HCT116 (cell line): Measurements from ENCODE around the gene CLRN3. TPM values are rescaled to one million over a fixed set of nuclear protein-coding genes. Genes with fewer than 3 reads are reported as not detected.

Experiments
- ATAC-seq: fragments of 200-7000 bp; cut with Tn5 transposase; 2 replicates; pipeline ENCODE4 v1.9.1; 2020; ENCODE audit warnings: mild to moderate bottlenecking, moderate library complexity
- BruUV-seq: library from RNA; stranded (reverse); fragments of 400-500 nt; replicated peaks from 2 replicates; lab custom pipeline; 2021; lab: Mats Ljungman, UMichigan
- CTCF ChIA-PET: fragments of 300-600 bp; sonication (Branson Sonifier 250); formaldehyde crosslinking; loops from one replicate; lab custom pipeline; 2021; ENCODE audit warnings: antibody characterized with exemption; lab: Charles Lee
- POLR2A ChIA-PET: fragments of 300-600, 350-600 bp; sonication (Branson Sonifier 250); formaldehyde crosslinking; loops from one replicate; lab custom pipeline; 2021; ENCODE audit warnings: antibody characterized with exemption; lab: Charles Lee
- RAD21 ChIA-PET, 2 experiments: fragments of 300-600 bp; sonication (Branson Sonifier 250); formaldehyde crosslinking; loops; one replicate each; lab custom pipeline; 2023; ENCODE audit warnings: low total read pairs in 2 of 2; ENCODE audit not compliant: uncharacterized antibody in 2 of 2, unreplicated experiment in 2 of 2, low non-redundant PET in 1 of 2; lab: Charles Lee
- DNase-seq: peaks from one replicate; pipeline ENCODE4 v3.0.0-alpha.2; 2010; ENCODE audit warnings: low read depth, low spot score
- H2AFZ ChIP-seq: fragments of 200-600 bp; shearing (Covaris generic), sonication (generic); 2 replicates; pipeline ENCODE4 v1.6.1; 2017; ENCODE audit warnings: low read depth, mixed run types, mixed read lengths, antibody characterized with exemption, low read length; ENCODE audit not compliant: poor library complexity, severe bottlenecking
- H3K27ac ChIP-seq: 2 replicates; pipeline ENCODE4 v1.5.1; 2012; ENCODE audit warnings: low read depth, low read length
- H3K27me3 ChIP-seq: fragments of 200-600 bp; sonication (generic); 2 replicates; pipeline ENCODE4 v1.6.1; 2016; ENCODE audit warnings: mixed run types, low read length, mixed read lengths; ENCODE audit not compliant: insufficient read depth
- H3K36me3 ChIP-seq, 2 experiments: fragments of 200-500 bp in 1 of 2; fragments of 200-600 bp in 1 of 2; sonication (Bioruptor generic) in 1 of 2; sonication (generic) in 1 of 2; 2 replicates each; pipeline versions ENCODE4 v1.5.1 to v1.6.1; 2014 to 2016; ENCODE audit warnings: low read length in 2 of 2, inconsistent platforms in 1 of 2, mixed read lengths in 1 of 2, mixed run types in 1 of 2; ENCODE audit not compliant: insufficient read depth in 2 of 2, control insufficient read depth in 1 of 2
- H3K4me1 ChIP-seq, 2 experiments: fragments of 200-600 bp in 1 of 2; sonication (generic) in 1 of 2; 2 replicates each; pipeline versions ENCODE4 v1.5.1 to v1.6.1; 2012 to 2017; ENCODE audit warnings: low read length in 2 of 2, inconsistent platforms in 1 of 2, mild to moderate bottlenecking in 1 of 2, mixed read lengths in 1 of 2, mixed run types in 1 of 2, moderate library complexity in 1 of 2; ENCODE audit not compliant: insufficient read depth in 2 of 2, control insufficient read depth in 1 of 2
- H3K4me2 ChIP-seq: fragments of 200-600 bp; sonication (generic); 2 replicates; pipeline ENCODE4 v1.6.1; 2017; ENCODE audit warnings: mixed run types, low read length, mixed read lengths
- H3K4me3 ChIP-seq, 2 experiments: fragments of 200-600 bp in 1 of 2; sonication (generic) in 1 of 2; replicated peaks in 1 of 2; 2 replicates each; pipeline ENCODE4 v1.5.1; 2011 to 2016; ENCODE audit warnings: low read length in 2 of 2, control low read depth in 1 of 2, low read depth in 1 of 2, mild to moderate bottlenecking in 1 of 2, mixed read lengths in 1 of 2, mixed run types in 1 of 2
- H3K79me2 ChIP-seq: fragments of 200-600 bp; sonication (generic); 2 replicates; pipeline ENCODE4 v1.6.1; 2017; ENCODE audit warnings: mild to moderate bottlenecking, mixed run types, low read length, moderate library complexity, mixed read lengths; ENCODE audit not compliant: insufficient read depth
- H3K9ac ChIP-seq: fragments of 200-600 bp; sonication (generic); 2 replicates; pipeline ENCODE4 v1.6.1; 2016; ENCODE audit warnings: low read length, mixed read lengths
- H3K9me2 ChIP-seq: fragments of 200-600 bp; sonication (generic), shearing (Covaris generic); 2 replicates; pipeline ENCODE4 v1.6.1; 2017; ENCODE audit warnings: mixed run types, mild to moderate bottlenecking, moderate library complexity; ENCODE audit not compliant: insufficient read depth
- H3K9me3 ChIP-seq, 2 experiments: fragments of 200-500 bp in 1 of 2; fragments of 200-600 bp in 1 of 2; sonication (Bioruptor generic) in 1 of 2; sonication (generic) in 1 of 2; 2 replicates each; pipeline ENCODE4 v1.6.1; 2014 to 2017; ENCODE audit warnings: low read length in 2 of 2, mixed read lengths in 2 of 2, inconsistent platforms in 1 of 2, low read depth in 1 of 2, mild to moderate bottlenecking in 1 of 2, mixed run types in 1 of 2, moderate library complexity in 1 of 2; ENCODE audit not compliant: control insufficient read depth in 1 of 2, insufficient read depth in 1 of 2
- H4K20me1 ChIP-seq: fragments of 200-600 bp; sonication (generic), shearing (Covaris generic); 2 replicates; pipeline ENCODE4 v1.6.1; 2017; ENCODE audit warnings: mixed run types, mild to moderate bottlenecking, moderate library complexity; ENCODE audit not compliant: insufficient read depth
- ATF3 ChIP-seq: IDR thresholded peaks from 2 replicates; pipeline ENCODE4 v1.6.1; 2012
- CBX3 ChIP-seq: IDR thresholded peaks from 2 replicates; pipeline ENCODE4 v1.6.1; 2012; ENCODE audit warnings: low read depth
- CEBPB ChIP-seq: IDR thresholded peaks from 2 replicates; pipeline ENCODE4 v1.6.1; 2012; ENCODE audit warnings: low read depth
- EGR1 ChIP-seq: IDR thresholded peaks from 2 replicates; pipeline ENCODE4 v1.6.1; 2012; ENCODE audit warnings: low read depth
- ELF1 ChIP-seq: IDR thresholded peaks from 2 replicates; pipeline ENCODE4 v1.6.1; 2012; ENCODE audit warnings: low read depth, borderline replicate concordance
- FOSL1 ChIP-seq: IDR thresholded peaks from 2 replicates; pipeline ENCODE4 v1.6.1; 2012; ENCODE audit warnings: low read depth
- POLR2A ChIP-seq: IDR thresholded peaks from 2 replicates; pipeline ENCODE4 v1.7.0; 2011; ENCODE audit warnings: borderline replicate concordance; ENCODE audit not compliant: insufficient read depth, insufficient read length; ENCODE audit errors: extremely low read depth
- RAD21 ChIP-seq: IDR thresholded peaks from 2 replicates; pipeline ENCODE4 v1.6.1; 2012; ENCODE audit warnings: low read depth, mild to moderate bottlenecking
- SIN3A ChIP-seq: IDR thresholded peaks from 2 replicates; pipeline ENCODE4 v1.6.1; 2012; ENCODE audit warnings: low read depth
- SP1 ChIP-seq: IDR thresholded peaks from 2 replicates; pipeline ENCODE4 v1.6.1; 2012; ENCODE audit warnings: low read depth
- TCF7L2 ChIP-seq: IDR thresholded peaks from 2 replicates; pipeline ENCODE4 v1.7.0; 2011; ENCODE audit warnings: borderline replicate concordance, inconsistent platforms; ENCODE audit not compliant: insufficient read depth, insufficient read length; ENCODE audit errors: extremely low read depth
- YY1 ChIP-seq: IDR thresholded peaks from 2 replicates; pipeline ENCODE4 v1.6.1; 2011; ENCODE audit warnings: low read length, low read depth, moderate library complexity, mild to moderate bottlenecking; ENCODE audit not compliant: insufficient replicate concordance; ENCODE audit errors: extremely low read depth
- intact Hi-C: fragments of 100-400 bp; cut with micrococcal nuclease; formaldehyde crosslinking; loops from 2 replicates; pipeline ENCODE4 v1.10.0; 2022
- total RNA-seq: library from RNA; stranded (reverse); gene quantifications from one replicate; pipeline ENCODE4 v1.2.1, GENCODE V29; 2021; ENCODE audit not compliant: unreplicated experiment
- TF ChIP-seq, protein P1 (sequence below), 3 experiments: fragments of 200-600 bp in 1 of 3; sonication (generic) in 1 of 3; IDR thresholded peaks in 2 of 3; conservative IDR thresholded peaks in 1 of 3; 2 replicates each; pipeline ENCODE4 v1.5.1; 2012 to 2017; ENCODE audit warnings: low read depth in 2 of 3, low read length in 2 of 3, antibody characterized with exemption in 1 of 3, borderline replicate concordance in 1 of 3, control low read depth in 1 of 3, mild to moderate bottlenecking in 1 of 3, mixed read lengths in 1 of 3, mixed run types in 1 of 3, moderate library complexity in 1 of 3; ENCODE audit not compliant: insufficient read depth in 1 of 3

The CLRN3 gene
- total RNA-seq, 1 experiment from 2014 or later: 0.39 TPM

- Histone ChIP-seq H3K9me3 (peaks cover 0 to 3% of the 10 kb centered on the region in 2 experiments; a peak in 1 of 4 replicates), H3K4me3 (no peak overlapping the region), H2AFZ (no peak overlapping the region), H3K4me1 (no peaks in the 10 kb centered on the region), H4K20me1 (no peaks in the 10 kb centered on the region), H3K9ac (no peak overlapping the region), H3K27ac (no peak overlapping the region), H3K9me2 (no peaks in the 10 kb centered on the region), H3K79me2 (no peaks in the 10 kb centered on the region), H3K36me3 (no peaks in the 10 kb centered on the region), H3K4me2 (no peak overlapping the region), H3K27me3 (peaks cover 18% of the 10 kb centered on the region; the same call in 1 of the 2 replicates)
- ChIA-PET POLR2A (no interaction called here), RAD21 (no interaction called here), CTCF (no interaction called here)
- no peak for DNase-seq
- intact Hi-C loops: no loop called here
- TF ChIP-seq EGR1 (no peak), CEBPB (no peak), SP1 (no peak), FOSL1 (no peak), TCF7L2 (no peak), ELF1 (no peak), POLR2A (no peak), CBX3 (no peak), RAD21 (no peak), ATF3 (no peak), SIN3A (no peak), YY1 (no peak)
- TF ChIP-seq, protein P1, sequence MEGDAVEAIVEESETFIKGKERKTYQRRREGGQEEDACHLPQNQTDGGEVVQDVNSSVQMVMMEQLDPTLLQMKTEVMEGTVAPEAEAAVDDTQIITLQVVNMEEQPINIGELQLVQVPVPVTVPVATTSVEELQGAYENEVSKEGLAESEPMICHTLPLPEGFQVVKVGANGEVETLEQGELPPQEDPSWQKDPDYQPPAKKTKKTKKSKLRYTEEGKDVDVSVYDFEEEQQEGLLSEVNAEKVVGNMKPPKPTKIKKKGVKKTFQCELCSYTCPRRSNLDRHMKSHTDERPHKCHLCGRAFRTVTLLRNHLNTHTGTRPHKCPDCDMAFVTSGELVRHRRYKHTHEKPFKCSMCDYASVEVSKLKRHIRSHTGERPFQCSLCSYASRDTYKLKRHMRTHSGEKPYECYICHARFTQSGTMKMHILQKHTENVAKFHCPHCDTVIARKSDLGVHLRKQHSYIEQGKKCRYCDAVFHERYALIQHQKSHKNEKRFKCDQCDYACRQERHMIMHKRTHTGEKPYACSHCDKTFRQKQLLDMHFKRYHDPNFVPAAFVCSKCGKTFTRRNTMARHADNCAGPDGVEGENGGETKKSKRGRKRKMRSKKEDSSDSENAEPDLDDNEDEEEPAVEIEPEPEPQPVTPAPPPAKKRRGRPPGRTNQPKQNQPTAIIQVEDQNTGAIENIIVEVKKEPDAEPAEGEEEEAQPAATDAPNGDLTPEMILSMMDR (IDR thresholded peaks at IDR 0.05 in 2 of 3, conservative IDR thresholded peaks at IDR 0.05 in 1 of 3; ENCODE audit: borderline replicate concordance in 1 of 3, insufficient read depth in 1 of 3, low read depth in 2 of 3, low read length in 2 of 3): no peak
- ATAC-seq: no peak
- no TSS peak for BruUV-seq
Observed at GRCh38 chr10:127874671-127875448, 17.9 kb downstream of the CLRN3 start.
